AG10803 (cell line): ENCODE results near the gene UGP2.
A peak's percentile ranks its signal among the peaks of the same experiment; 100 is the strongest.

Source experiments
- DNase-seq: peaks from one replicate; pipeline ENCODE4 v3.0.0; 2010; ENCODE audit warnings: low read depth
- H3K4me3 ChIP-seq: 2 replicates; pipeline ENCODE4 v1.5.1; 2011; ENCODE audit warnings: mild to moderate bottlenecking, low read length, control low read depth
- CTCF ChIP-seq: conservative IDR thresholded peaks from 2 replicates; pipeline ENCODE4 v1.5.1; 2011; ENCODE audit warnings: mild to moderate bottlenecking, low read length, control low read depth, inconsistent platforms

Gene UGP2

GRCh38 chr2:63882395-63883105 is 40.9 kb downstream of the UGP2 start:
- TF ChIP-seq CTCF, result no peak
- DNase-seq, result no peak

GRCh38 chr2:63886445-63886844 is 44.7 kb downstream of the UGP2 start:
- DNase-seq, result no peak
- no peak overlapping the region for H3K4me3 ChIP-seq
- no peak for TF ChIP-seq CTCF

More at GRCh38 chr2:63882395-63883105, 40.9 kb downstream of the UGP2 start:
- H3K4me3 ChIP-seq, result no peak overlapping the region

- no peak for DNase-seq
- TF ChIP-seq CTCF, result no peak
- no peak overlapping the region for H3K4me3 ChIP-seq
Observed at GRCh38 chr2:63888053-63888452, 46.4 kb downstream of the UGP2 start.

GRCh38 chr2:63888490-63889402 is 47.0 kb downstream of the UGP2 start:
- no peak overlapping the region for H3K4me3 ChIP-seq
- peak; percentile 42 for DNase-seq
- peak; percentile 77 for TF ChIP-seq CTCF

- DNase-seq, result no peak
- no peak for TF ChIP-seq CTCF
- H3K4me3 ChIP-seq, result no peak overlapping the region
Observed at GRCh38 chr2:63890678-63891077, 49.0 kb downstream of the UGP2 start.

GRCh38 chr2:63891488-63892030 is 49.9 kb downstream of the UGP2 start:
- no peak overlapping the region for H3K4me3 ChIP-seq
- DNase-seq, result no peak
- no peak for TF ChIP-seq CTCF
